ENCODE data around the gene RPH3AL. TPM values are rescaled to one million over a fixed set of nuclear protein-coding genes. Genes with fewer than 3 reads are reported as not detected.

RPH3AL gene
- total and polyA plus RNA-seq, 3 donors from 2014 or later = 4.4 to 13.5 (median 6.5) TPM

- TF ChIP-seq CTCF (IDR thresholded peaks at IDR 0.05) (no peak), POLR2A (IDR thresholded peaks at IDR 0.05) (no peak)
- H3K36me3 ChIP-seq (ENCODE audit: low read depth, missing control alignments) = no peaks in the 10 kb centered on the region
- DNase-seq = no peak
- 95 to 96% methylated on average over 10 of the region's 10 CpGs for WGBS, 2 donors
- H3K4me3 ChIP-seq = no peak overlapping the region
- no peaks in the 10 kb centered on the region for H3K27me3 ChIP-seq
- intact Hi-C loops (cut with DNase I; ENCODE audit: low total_unique reads) = no loop called here
- H3K4me1 ChIP-seq = peaks cover 5% of the 10 kb centered on the region
- H3K9me3 ChIP-seq = no peaks in the 10 kb centered on the region
- H3K27ac ChIP-seq = no peak overlapping the region
These were observed 35.5 kb upstream of the RPH3AL start for GRCh38 chr17:388087-388486.

- WGBS, 2 donors = 12 to 31% methylated on average over 14 to 19 of the region's 57 CpGs
These were observed 33.7 kb upstream of the RPH3AL start for GRCh38 chr17:386141-386876.

GRCh38 chr17:385836-386140 is 33.2 kb upstream of the RPH3AL start:
- Histone ChIP-seq H3K27me3 (no peaks in the 10 kb centered on the region), H3K4me3 (peak overlapping the region; percentile 60 to 62), H3K9me3 (no peaks in the 10 kb centered on the region), H3K36me3 (ENCODE audit: low read depth, missing control alignments) (no peaks in the 10 kb centered on the region), H3K27ac (no peak overlapping the region), H3K4me1 (peaks cover 5% of the 10 kb centered on the region)
- no peak for DNase-seq
- intact Hi-C loops (cut with DNase I; ENCODE audit: low total_unique reads) = no loop called here
- TF ChIP-seq POLR2A (IDR thresholded peaks at IDR 0.05) (no peak), CTCF (IDR thresholded peaks at IDR 0.05) (no peak)
- no CpG with 5 or more reads among the region's 42 CpGs for WGBS, 2 donors

More at GRCh38 chr17:386141-386876, 33.7 kb upstream of the RPH3AL start:
- intact Hi-C loops (cut with DNase I; ENCODE audit: low total_unique reads) = no loop called here
- Histone ChIP-seq H3K36me3 (ENCODE audit: low read depth, missing control alignments) (no peaks in the 10 kb centered on the region), H3K9me3 (no peaks in the 10 kb centered on the region), H3K4me3 (peak overlapping the region; percentile 48 to 62), H3K4me1 (peaks cover 5% of the 10 kb centered on the region), H3K27ac (no peak overlapping the region), H3K27me3 (no peaks in the 10 kb centered on the region)
- TF ChIP-seq POLR2A (IDR thresholded peaks at IDR 0.05) (no peak), CTCF (IDR thresholded peaks at IDR 0.05) (peak; percentile 65 to 82 (median 65))
- peak; percentile 67 for DNase-seq

- H3K9me3 ChIP-seq = no peaks in the 10 kb centered on the region
- H3K27me3 ChIP-seq = no peaks in the 10 kb centered on the region
- no peaks in the 10 kb centered on the region for H3K36me3 ChIP-seq (ENCODE audit: low read depth, missing control alignments)
- no peak for DNase-seq
- intact Hi-C loops (cut with DNase I; ENCODE audit: low total_unique reads) = no loop called here
- no peak for TF ChIP-seq POLR2A (IDR thresholded peaks at IDR 0.05)
- no peak for TF ChIP-seq CTCF (IDR thresholded peaks at IDR 0.05)
- peaks cover 5% of the 10 kb centered on the region for H3K4me1 ChIP-seq
- peak overlapping the region; percentile 60 to 62 for H3K4me3 ChIP-seq
- 2% methylated on average over 36 of the region's 70 CpGs; no CpG with 5 or more reads in 1 of the 2 donors for WGBS, 2 donors
- H3K27ac ChIP-seq = no peak overlapping the region
These were observed 32.7 kb upstream of the RPH3AL start for GRCh38 chr17:385178-385835.

Measured in testis (tissue), 3 donors.